Chondrocyte (in vitro differentiated cells): Measurements from ENCODE around the gene GNB1L. TPM values are rescaled to one million over a fixed set of nuclear protein-coding genes. Genes with fewer than 3 reads are reported as not detected.

Source experiments
- DNase-seq: peaks from one replicate; pipeline ENCODE4 v3.0.0; 2021; ENCODE audit warnings: mixed read lengths, low spot score
- H3K27ac Mint-ChIP-seq: one replicate; pipeline ENCODE4 v1.8.0; 2021; ENCODE audit warnings: mild to moderate bottlenecking, moderate library complexity, mixed read lengths; ENCODE audit not compliant: unreplicated experiment
- H3K27me3 Mint-ChIP-seq: 2 replicates; pipeline ENCODE4 v1.8.0; 2021; ENCODE audit warnings: low read depth, mixed read lengths
- H3K36me3 Mint-ChIP-seq: 2 replicates; pipeline ENCODE4 v1.8.0; 2021; ENCODE audit warnings: low read depth, mixed read lengths
- H3K4me1 Mint-ChIP-seq: 2 replicates; pipeline ENCODE4 v1.8.0; 2021; ENCODE audit warnings: low read depth, mild to moderate bottlenecking, mixed read lengths
- H3K4me3 Mint-ChIP-seq: one replicate; pipeline ENCODE4 v1.8.0; 2021; ENCODE audit warnings: mild to moderate bottlenecking, moderate library complexity, mixed read lengths; ENCODE audit not compliant: unreplicated experiment
- H3K9me3 Mint-ChIP-seq: 2 replicates; pipeline ENCODE4 v1.8.0; 2021; ENCODE audit warnings: low read depth, mixed read lengths
- total RNA-seq: library from RNA; stranded (reverse); gene quantifications from 3 replicates; pipeline ENCODE4 v1.2.1, GENCODE V29; 2021
- TF ChIP-seq, protein P1 (sequence below): fragments of 200-600 bp; sonication (generic); IDR thresholded peaks from 2 replicates; pipeline ENCODE4 v1.5.0; 2021; ENCODE audit warnings: antibody characterized with exemption, mild to moderate bottlenecking, moderate library complexity

GNB1L gene
- total RNA-seq, 1 donor from 2014 or later = 5.3 TPM

DNA sequence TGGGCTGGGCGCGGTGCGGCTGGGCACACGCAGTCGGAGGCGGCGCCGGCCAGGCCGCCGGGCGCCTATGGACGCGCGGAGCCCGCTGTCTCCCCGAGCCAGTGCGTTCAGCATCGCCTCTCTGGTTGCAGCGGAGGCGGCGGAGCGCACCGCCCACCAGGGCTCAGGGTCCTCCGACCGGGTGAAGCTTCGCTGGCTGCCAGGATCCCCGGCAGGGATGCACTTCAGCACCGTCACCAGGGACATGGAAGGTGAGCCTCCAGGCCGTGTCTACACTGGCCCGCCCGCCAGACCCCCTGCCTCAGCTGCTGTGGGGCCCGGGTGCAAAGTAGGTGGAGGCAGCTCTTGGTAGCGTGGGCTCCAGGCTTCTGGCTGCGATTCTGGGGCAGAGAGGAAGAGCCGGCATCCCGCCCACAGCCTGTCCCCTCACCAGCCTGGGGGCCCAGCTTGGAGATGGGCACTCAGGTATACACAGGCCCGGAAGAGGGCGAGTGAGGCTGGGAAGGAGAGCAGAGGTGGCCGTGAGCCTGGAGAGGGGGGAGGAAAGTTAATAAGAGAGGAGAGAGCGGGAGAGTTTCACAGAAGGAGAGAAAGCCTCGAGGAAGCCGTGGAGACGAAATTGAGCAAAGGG lies 95.1 kb downstream of the GNB1L start:
- Mint-ChIP-seq H3K4me3 (peak overlapping the region; percentile 57), H3K27me3 (peaks cover 29% of the 10 kb centered on the region), H3K9me3 (no peaks in the 10 kb centered on the region), H3K27ac (no peak overlapping the region), H3K4me1 (peaks cover 24% of the 10 kb centered on the region), H3K36me3 (no peaks in the 10 kb centered on the region)
- no peak for DNase-seq
- TF ChIP-seq, protein P1, sequence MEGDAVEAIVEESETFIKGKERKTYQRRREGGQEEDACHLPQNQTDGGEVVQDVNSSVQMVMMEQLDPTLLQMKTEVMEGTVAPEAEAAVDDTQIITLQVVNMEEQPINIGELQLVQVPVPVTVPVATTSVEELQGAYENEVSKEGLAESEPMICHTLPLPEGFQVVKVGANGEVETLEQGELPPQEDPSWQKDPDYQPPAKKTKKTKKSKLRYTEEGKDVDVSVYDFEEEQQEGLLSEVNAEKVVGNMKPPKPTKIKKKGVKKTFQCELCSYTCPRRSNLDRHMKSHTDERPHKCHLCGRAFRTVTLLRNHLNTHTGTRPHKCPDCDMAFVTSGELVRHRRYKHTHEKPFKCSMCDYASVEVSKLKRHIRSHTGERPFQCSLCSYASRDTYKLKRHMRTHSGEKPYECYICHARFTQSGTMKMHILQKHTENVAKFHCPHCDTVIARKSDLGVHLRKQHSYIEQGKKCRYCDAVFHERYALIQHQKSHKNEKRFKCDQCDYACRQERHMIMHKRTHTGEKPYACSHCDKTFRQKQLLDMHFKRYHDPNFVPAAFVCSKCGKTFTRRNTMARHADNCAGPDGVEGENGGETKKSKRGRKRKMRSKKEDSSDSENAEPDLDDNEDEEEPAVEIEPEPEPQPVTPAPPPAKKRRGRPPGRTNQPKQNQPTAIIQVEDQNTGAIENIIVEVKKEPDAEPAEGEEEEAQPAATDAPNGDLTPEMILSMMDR = no peak

- Mint-ChIP-seq H3K27me3 (peaks cover 35% of the 10 kb centered on the region), H3K9me3 (no peaks in the 10 kb centered on the region), H3K36me3 (no peaks in the 10 kb centered on the region), H3K4me1 (peaks cover 24% of the 10 kb centered on the region), H3K4me3 (no peak overlapping the region), H3K27ac (no peak overlapping the region)
- TF ChIP-seq, protein P1 = no peak
- no peak for DNase-seq
Observed at GRCh38 chr22:19758896-19759426, 95.7 kb downstream of the GNB1L start.

GRCh38 chr22:19757985-19758895 lies 96.4 kb downstream of the GNB1L start:
- TF ChIP-seq, protein P1 = no peak
- H3K27ac Mint-ChIP-seq = no peak overlapping the region
- peaks cover 36% of the 10 kb centered on the region for H3K27me3 Mint-ChIP-seq
- H3K4me1 Mint-ChIP-seq = peaks cover 24% of the 10 kb centered on the region
- DNase-seq = no peak
- H3K36me3 Mint-ChIP-seq = no peaks in the 10 kb centered on the region
- H3K9me3 Mint-ChIP-seq = no peaks in the 10 kb centered on the region
- no peak overlapping the region for H3K4me3 Mint-ChIP-seq

DNA sequence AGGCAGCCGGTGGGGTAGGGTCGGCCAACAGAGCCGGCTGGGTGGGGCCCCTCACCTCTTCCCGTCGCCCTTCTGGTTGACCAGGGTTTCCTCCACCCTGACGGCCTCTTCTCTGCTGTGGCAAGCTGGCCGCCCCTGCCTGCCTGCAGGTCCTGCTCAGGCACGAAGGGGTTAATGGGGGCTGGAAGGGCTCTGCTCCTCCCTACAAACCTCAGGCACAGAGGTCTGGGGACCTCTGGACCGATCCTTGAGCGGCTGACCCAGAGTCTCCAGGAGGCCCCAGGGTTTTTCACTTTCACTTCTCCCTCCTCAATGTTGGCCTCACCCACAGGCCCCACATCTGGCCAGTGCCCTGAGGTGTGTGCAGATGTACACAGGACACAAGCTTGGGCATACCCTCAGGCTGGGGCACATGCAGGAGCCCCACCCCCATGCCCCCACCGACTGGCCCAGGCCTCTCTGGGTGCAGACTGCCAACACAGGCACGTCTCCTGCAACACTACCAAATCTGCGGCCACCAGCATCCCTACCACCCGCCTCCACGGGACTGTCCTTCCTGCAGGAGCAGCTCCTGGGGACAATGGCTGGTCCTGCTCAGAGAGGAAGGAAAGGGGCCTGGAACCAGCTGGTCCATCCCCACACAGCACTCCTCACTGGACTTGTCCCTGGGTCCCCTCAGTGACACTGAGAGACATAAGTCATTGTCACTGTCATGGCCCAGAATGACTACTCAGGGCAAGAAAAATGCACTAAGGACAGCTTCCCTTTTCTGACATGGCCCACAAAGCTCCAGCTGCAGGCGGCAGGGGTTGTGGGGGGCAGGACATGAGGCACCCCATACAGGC lies 97.3 kb downstream of the GNB1L start:
- Mint-ChIP-seq H3K27me3 (peaks cover 36% of the 10 kb centered on the region), H3K36me3 (no peaks in the 10 kb centered on the region), H3K4me3 (no peak overlapping the region), H3K4me1 (peaks cover 24% of the 10 kb centered on the region), H3K27ac (no peak overlapping the region), H3K9me3 (no peaks in the 10 kb centered on the region)
- TF ChIP-seq, protein P1 = no peak
- no peak for DNase-seq
